ENCODE results near the gene ALDH3B1.

ALDH3B1 gene

DNA sequence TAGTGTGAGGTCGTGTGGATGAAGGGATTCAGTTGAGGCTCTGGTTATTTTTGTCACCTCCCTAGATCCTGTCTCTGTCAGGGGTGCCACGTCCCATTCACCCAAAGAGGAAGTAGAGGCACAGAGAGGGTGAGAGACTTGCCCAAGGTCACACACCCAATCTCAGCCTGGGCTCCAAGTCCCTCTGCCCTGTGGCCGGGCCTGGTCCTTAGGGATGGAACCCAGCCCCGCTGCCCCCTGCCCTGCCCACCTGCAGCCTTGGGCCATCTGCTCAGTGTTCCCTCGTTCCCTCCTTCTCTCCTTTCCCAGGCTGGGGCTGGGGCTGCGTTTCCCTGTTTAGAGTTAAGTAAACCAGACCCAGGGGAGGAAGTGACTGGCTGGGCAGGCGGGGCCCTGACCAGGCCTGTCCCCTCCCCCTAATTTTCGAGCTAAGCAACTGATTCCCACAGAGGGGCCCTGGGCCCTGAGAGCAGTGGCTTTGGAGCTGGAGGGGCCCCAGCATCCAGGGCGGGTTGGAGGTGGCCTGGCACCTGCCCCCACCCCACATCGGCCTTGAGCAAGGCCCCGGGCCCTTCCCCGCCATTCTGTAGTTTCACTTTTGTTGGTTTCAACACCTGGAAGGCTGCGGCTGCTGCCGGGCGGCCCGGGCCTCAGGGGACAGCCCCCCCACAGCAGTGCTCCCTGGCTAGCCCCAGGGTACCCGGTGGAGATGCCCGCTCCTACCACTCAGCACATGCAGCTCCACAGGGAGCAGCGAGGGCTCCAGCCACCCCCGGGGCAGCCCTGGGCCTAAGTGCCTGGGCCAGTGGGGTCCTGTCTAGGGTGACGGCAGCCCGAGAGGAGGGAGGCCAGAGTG, 30.2 kb downstream of the ALDH3B1 start:
- Histone ChIP-seq H3K79me2 (ENCODE audit: low read length) (peaks cover 45% of the 10 kb centered on the region), H2AFZ (ENCODE audit: low read depth, low read length) (no peak overlapping the region), H3K4me3 (ENCODE audit: low read length) (peak overlapping the region; percentile 81), H4K20me1 (ENCODE audit: insufficient read depth, low read length) (no peaks in the 10 kb centered on the region; the same call in 1 of the 2 replicates), H3K36me3 (replicated peaks; ENCODE audit: low read depth, low read length) (peaks cover 30% of the 10 kb centered on the region), H3K9me3 (ENCODE audit: insufficient read depth, low read length) (no peaks in the 10 kb centered on the region), H3K27ac (ENCODE audit: low read length) (peak overlapping the region; percentile 90), H3K27me3 (ENCODE audit: low read depth, low read length) (no peaks in the 10 kb centered on the region), H3K4me1 (ENCODE audit: low read length) (peaks cover 20% of the 10 kb centered on the region), H3K4me2 (ENCODE audit: low read length) (peak overlapping the region; percentile 97), H3K9ac (ENCODE audit: low read length) (peak overlapping the region; percentile 96)
- no peak for TF ChIP-seq EZH2phosphoT487 (IDR thresholded peaks at IDR 0.05; ENCODE audit: low read depth)
- TF ChIP-seq CTCF (IDR thresholded peaks at IDR 0.05; ENCODE audit: low read depth, low read length): no peak

DNA sequence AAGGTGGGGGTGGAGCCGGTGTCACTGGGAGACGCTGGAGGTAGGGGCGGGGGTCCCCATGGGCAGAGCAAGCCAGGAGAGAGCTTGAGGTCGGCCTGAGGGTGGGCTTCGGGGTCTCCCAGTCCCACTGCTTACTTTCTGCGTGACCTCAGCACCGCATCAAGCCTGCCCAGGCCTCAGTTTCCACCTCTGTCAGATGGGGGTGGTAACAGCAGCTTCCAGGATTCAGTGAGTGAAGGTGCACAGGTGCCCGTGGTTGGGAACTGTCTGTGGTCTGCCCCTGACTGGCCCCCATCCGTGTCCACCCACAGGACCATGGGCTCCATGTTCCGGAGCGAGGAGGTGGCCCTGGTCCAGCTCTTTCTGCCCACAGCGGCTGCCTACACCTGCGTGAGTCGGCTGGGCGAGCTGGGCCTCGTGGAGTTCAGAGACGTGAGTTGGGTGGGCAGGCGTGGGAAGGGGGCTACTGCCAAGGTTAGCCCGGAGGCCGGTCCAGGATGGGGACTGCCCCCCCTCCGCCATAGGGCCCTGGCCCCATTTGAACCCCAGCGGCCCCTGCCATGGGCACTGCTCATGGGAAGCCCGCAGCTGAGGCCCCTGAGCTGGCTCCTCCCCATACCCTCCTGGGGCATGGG, 30.9 kb downstream of the ALDH3B1 start:
- Histone ChIP-seq H3K9me3 (ENCODE audit: insufficient read depth, low read length) (no peaks in the 10 kb centered on the region), H3K27me3 (ENCODE audit: low read depth, low read length) (no peaks in the 10 kb centered on the region), H2AFZ (ENCODE audit: low read depth, low read length) (no peak overlapping the region), H3K4me2 (ENCODE audit: low read length) (peak overlapping the region; percentile 97), H3K9ac (ENCODE audit: low read length) (peak overlapping the region; percentile 96), H3K79me2 (ENCODE audit: low read length) (peaks cover 45% of the 10 kb centered on the region), H3K4me1 (ENCODE audit: low read length) (peaks cover 20% of the 10 kb centered on the region), H3K36me3 (replicated peaks; ENCODE audit: low read depth, low read length) (peaks cover 34% of the 10 kb centered on the region), H4K20me1 (ENCODE audit: insufficient read depth, low read length) (no peaks in the 10 kb centered on the region; the same call in 1 of the 2 replicates), H3K27ac (ENCODE audit: low read length) (peak overlapping the region; percentile 90), H3K4me3 (ENCODE audit: low read length) (peak overlapping the region; percentile 81)
- TF ChIP-seq EZH2phosphoT487 (IDR thresholded peaks at IDR 0.05; ENCODE audit: low read depth): no peak
- TF ChIP-seq CTCF (IDR thresholded peaks at IDR 0.05; ENCODE audit: low read depth, low read length): no peak

DNA sequence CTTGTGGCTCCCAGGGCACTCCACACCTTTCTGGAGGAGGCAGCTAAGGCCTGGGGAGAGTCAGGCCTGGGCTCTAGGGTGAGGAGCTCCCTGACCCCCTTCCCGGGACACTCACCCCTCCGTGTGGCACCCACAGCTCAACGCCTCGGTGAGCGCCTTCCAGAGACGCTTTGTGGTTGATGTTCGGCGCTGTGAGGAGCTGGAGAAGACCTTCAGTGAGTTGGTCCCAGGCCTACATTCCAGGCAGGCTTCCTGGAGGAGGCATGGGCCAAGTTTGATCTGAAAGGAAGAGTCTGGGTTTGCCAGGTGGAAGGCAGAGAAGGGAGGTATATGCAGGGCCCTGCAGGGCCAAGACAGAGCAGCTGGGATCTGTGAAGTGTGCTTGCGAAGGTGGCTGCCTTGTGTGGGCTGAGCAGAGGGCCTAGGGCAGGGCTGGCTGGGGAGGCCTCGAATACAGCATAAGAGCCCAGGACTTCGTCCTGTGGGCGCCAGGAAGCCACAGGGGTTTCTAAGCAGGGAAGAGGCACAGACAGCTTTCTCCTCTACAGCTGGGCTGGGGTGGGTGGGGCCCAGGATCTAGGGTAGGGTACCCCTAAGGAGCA, 31.6 kb downstream of the ALDH3B1 start:
- peaks cover 45% of the 10 kb centered on the region for H3K79me2 ChIP-seq (ENCODE audit: low read length)
- no peaks in the 10 kb centered on the region for H3K27me3 ChIP-seq (ENCODE audit: low read depth, low read length)
- H3K4me2 ChIP-seq (ENCODE audit: low read length): no peak overlapping the region
- no peaks in the 10 kb centered on the region for H3K9me3 ChIP-seq (ENCODE audit: insufficient read depth, low read length)
- no peak overlapping the region for H3K9ac ChIP-seq (ENCODE audit: low read length)
- H3K4me1 ChIP-seq (ENCODE audit: low read length): peaks cover 20% of the 10 kb centered on the region
- no peak overlapping the region for H3K4me3 ChIP-seq (ENCODE audit: low read length)
- H3K36me3 ChIP-seq (replicated peaks; ENCODE audit: low read depth, low read length): peaks cover 38% of the 10 kb centered on the region
- TF ChIP-seq CTCF (IDR thresholded peaks at IDR 0.05; ENCODE audit: low read depth, low read length) (no peak), EZH2phosphoT487 (IDR thresholded peaks at IDR 0.05; ENCODE audit: low read depth) (no peak)
- H4K20me1 ChIP-seq (ENCODE audit: insufficient read depth, low read length): no peaks in the 10 kb centered on the region; the same call in 1 of the 2 replicates
- H2AFZ ChIP-seq (ENCODE audit: low read depth, low read length): no peak overlapping the region
- peak overlapping the region; percentile 90 for H3K27ac ChIP-seq (ENCODE audit: low read length)
